ENCODE measurements around the gene RAB14.
"Not testable (repeated sequence)": the region's sequence is repeated elsewhere in the genome, so short reads cannot be mapped to it uniquely, and the experiment has no call there.

DNA sequence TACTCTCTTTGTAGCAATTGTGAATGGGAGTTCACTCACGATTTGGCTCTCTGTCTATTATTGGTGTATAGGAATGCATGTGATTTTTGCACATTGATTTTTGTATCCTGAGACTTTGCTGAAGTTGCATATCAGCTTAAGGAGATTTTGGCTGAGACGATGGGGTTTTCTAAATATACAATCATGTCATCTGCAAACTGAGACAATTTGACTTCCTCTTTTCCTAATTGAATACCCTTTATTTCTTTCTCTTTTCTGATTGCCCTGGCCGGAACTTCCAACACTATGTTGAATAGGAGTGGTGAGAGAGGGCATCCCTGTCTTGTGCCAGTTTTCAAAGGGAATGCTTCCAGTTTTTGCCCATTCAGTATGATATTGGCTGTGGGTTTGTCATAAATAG is 72.3 kb downstream of the RAB14 start:
- not testable (repeated sequence) for TF ChIP-seq CTCF (IDR thresholded peaks at IDR 0.05; ENCODE audit: low read depth, low read length, poor library complexity, severe bottlenecking); EZH2phosphoT487 (IDR thresholded peaks at IDR 0.05; ENCODE audit: borderline replicate concordance, low read length)

Data from DOHH2 (cell line).